GM10248 (cell line): ENCODE data around the gene TCTA.
"Not testable (repeated sequence)": the region's sequence is repeated elsewhere in the genome, so short reads cannot be mapped to it uniquely, and the experiment has no call there.

ENCODE experiments used
- CTCF ChIA-PET: fragments of 300-600 bp; sonication (Branson Sonifier 250); formaldehyde crosslinking; extraction: SDS; loops from one replicate; lab custom pipeline; 2021; ENCODE audit warnings: antibody characterized with exemption; lab: Yijun Ruan, JAX
- POLR2A ChIA-PET: fragments of 350-650 bp; sonication (Branson Sonifier 250); formaldehyde crosslinking; extraction: SDS; loops from one replicate; lab custom pipeline; 2020; ENCODE audit warnings: antibody characterized with exemption; lab: Yijun Ruan, JAX
- DNase-seq: peaks from one replicate; pipeline ENCODE4 v3.0.0; 2012; ENCODE audit errors: extremely low spot score
- CTCF ChIP-seq: IDR thresholded peaks from 2 replicates; pipeline ENCODE4 v1.5.1; 2012; ENCODE audit warnings: mild to moderate bottlenecking, low read depth; ENCODE audit errors: extremely low read depth, missing control alignments, control extremely low read depth

Gene TCTA

GRCh38 chr3:49389297-49389696 is 22.9 kb upstream of the TCTA start:
- POLR2A ChIA-PET: interaction anchor here (0.7 to 1.0 kb wide), 2 partner anchors 29 to 49 kb away, joined by 3 read pairs; no protein-coding TSS in a partner anchor

GRCh38 chr3:49391310-49391709 is 20.9 kb upstream of the TCTA start:
- POLR2A ChIA-PET, DNase-seq, CTCF ChIA-PET: not testable (repeated sequence)

More at GRCh38 chr3:49389297-49389696, 22.9 kb upstream of the TCTA start:
- TF ChIP-seq CTCF: no peak
- no peak for DNase-seq
- CTCF ChIA-PET: interaction anchor here (0.8 to 1.6 kb wide), 5 partner anchors 10 to 60 kb away, joined by 3 to 8 read pairs (median 5); partner anchors contain the start of gene USP4

GRCh38 chr3:49397470-49397869 is 14.8 kb upstream of the TCTA start:
- POLR2A ChIA-PET: interaction anchor here (0.6 kb wide), 2 partner anchors 14 to 318 kb away, joined by 3 to 4 read pairs; partner anchors contain the start of genes RHOA and TCTA
- TF ChIP-seq CTCF: no peak
- CTCF ChIA-PET: no interaction called here
- no peak for DNase-seq

- CTCF ChIA-PET: interaction anchor here (1.4 kb wide), 1 partner anchor 50 kb away, joined by 3 read pairs; no protein-coding TSS in a partner anchor
- no peak for DNase-seq
- POLR2A ChIA-PET: interaction anchor here (0.6 kb wide), 1 partner anchor 11 kb away, joined by 3 read pairs; no protein-coding TSS in a partner anchor
Observed at GRCh38 chr3:49399461-49399860, 12.8 kb upstream of the TCTA start.

GRCh38 chr3:49401766-49402165 is 10.5 kb upstream of the TCTA start:
- no peak for DNase-seq
- ChIA-PET CTCF (interaction anchor here (2.3 kb wide), 1 partner anchor 9 kb away, joined by 4 read pairs; no protein-coding TSS in a partner anchor), POLR2A (no interaction called here)
- no peak for TF ChIP-seq CTCF

More at GRCh38 chr3:49399461-49399860, 12.8 kb upstream of the TCTA start:
- TF ChIP-seq CTCF: no peak

- ChIA-PET POLR2A (interaction anchor here (1.0 kb wide), 1 partner anchor 13 kb away, joined by 3 read pairs; no protein-coding TSS in a partner anchor), CTCF (interaction anchor here (1.4 kb wide), 1 partner anchor 25 kb away, joined by 3 read pairs; the partner anchor contains the start of gene NICN1)
- TF ChIP-seq CTCF: no peak
- DNase-seq: no peak
Observed at GRCh38 chr3:49403891-49404290, 8.3 kb upstream of the TCTA start.

- CTCF ChIA-PET: interaction anchor here (1.7 kb wide), 1 partner anchor 65 kb away, joined by 6 read pairs; the partner anchor contains the start of gene USP4
- POLR2A ChIA-PET, DNase-seq: not testable (repeated sequence)
Observed at GRCh38 chr3:49405570-49405969, 6.7 kb upstream of the TCTA start.
